AG09309 (cell line): ENCODE results near the gene BEND2.
"Not testable (repeated sequence)": the region's sequence is repeated elsewhere in the genome, so short reads cannot be mapped to it uniquely, and the experiment has no call there.

Experiments used
- DNase-seq: peaks from one replicate; pipeline ENCODE4 v3.0.0-alpha.2; 2010; ENCODE audit warnings: low read depth
- H3K4me3 ChIP-seq: 2 replicates; pipeline ENCODE4 v1.5.1; 2011; ENCODE audit warnings: mild to moderate bottlenecking, low read depth, low read length, moderate library complexity; ENCODE audit not compliant: control insufficient read depth
- CTCF ChIP-seq: IDR thresholded peaks from 2 replicates; pipeline ENCODE4 v1.5.1; 2011; ENCODE audit warnings: mild to moderate bottlenecking, low read depth, low read length, inconsistent platforms; ENCODE audit not compliant: insufficient read depth, control insufficient read depth; ENCODE audit errors: missing control alignments

The BEND2 gene

GRCh38 chrX:18220786-18221185, at the start of gene BEND2:
TSS of gene BEND2 (minus strand) at chrX:18220886. CDS start at chrX:18220750, 136 bp downstream.
- no peak for DNase-seq
- TF ChIP-seq CTCF, result no peak
- H3K4me3 ChIP-seq, result no peak within 1 kb of the TSS

GRCh38 chrX:18255059-18255458, 34.4 kb upstream of the BEND2 start:
- no peak for DNase-seq
- no peak overlapping the region for H3K4me3 ChIP-seq
- TF ChIP-seq CTCF, result no peak

GRCh38 chrX:18252644-18253359, 32.1 kb upstream of the BEND2 start:
- TF ChIP-seq CTCF, result no peak
- no peak overlapping the region for H3K4me3 ChIP-seq
- no peak for DNase-seq

- not testable (repeated sequence) for DNase-seq, H3K4me3 ChIP-seq
These were observed 9.0 kb upstream of the BEND2 start for GRCh38 chrX:18229646-18230045.

GRCh38 chrX:18228069-18228468, 7.4 kb upstream of the BEND2 start:
- DNase-seq, result no peak
- TF ChIP-seq CTCF, result no peak
- no peak overlapping the region for H3K4me3 ChIP-seq

GRCh38 chrX:18227458-18227857, 6.8 kb upstream of the BEND2 start:
- no peak for DNase-seq
- H3K4me3 ChIP-seq, result no peak overlapping the region
- TF ChIP-seq CTCF, result no peak

- peak; percentile 5 for TF ChIP-seq CTCF
- no peak overlapping the region for H3K4me3 ChIP-seq
- no peak for DNase-seq
These were observed 10.2 kb downstream of the BEND2 start for GRCh38 chrX:18210470-18210869.
